GM19328 (cell line): ENCODE results near the gene ATG9B.
"Not testable (repeated sequence)": the region's sequence is repeated elsewhere in the genome, so short reads cannot be mapped to it uniquely, and the experiment has no call there.

Experiments used
- ATAC-seq: cut with Tn5 transposase; IDR thresholded peaks from one replicate; pipeline ENCODE4 v1.9.1; 2021; ENCODE audit warnings: mild to moderate bottlenecking, moderate library complexity; ENCODE audit not compliant: unreplicated experiment

Gene ATG9B

DNA sequence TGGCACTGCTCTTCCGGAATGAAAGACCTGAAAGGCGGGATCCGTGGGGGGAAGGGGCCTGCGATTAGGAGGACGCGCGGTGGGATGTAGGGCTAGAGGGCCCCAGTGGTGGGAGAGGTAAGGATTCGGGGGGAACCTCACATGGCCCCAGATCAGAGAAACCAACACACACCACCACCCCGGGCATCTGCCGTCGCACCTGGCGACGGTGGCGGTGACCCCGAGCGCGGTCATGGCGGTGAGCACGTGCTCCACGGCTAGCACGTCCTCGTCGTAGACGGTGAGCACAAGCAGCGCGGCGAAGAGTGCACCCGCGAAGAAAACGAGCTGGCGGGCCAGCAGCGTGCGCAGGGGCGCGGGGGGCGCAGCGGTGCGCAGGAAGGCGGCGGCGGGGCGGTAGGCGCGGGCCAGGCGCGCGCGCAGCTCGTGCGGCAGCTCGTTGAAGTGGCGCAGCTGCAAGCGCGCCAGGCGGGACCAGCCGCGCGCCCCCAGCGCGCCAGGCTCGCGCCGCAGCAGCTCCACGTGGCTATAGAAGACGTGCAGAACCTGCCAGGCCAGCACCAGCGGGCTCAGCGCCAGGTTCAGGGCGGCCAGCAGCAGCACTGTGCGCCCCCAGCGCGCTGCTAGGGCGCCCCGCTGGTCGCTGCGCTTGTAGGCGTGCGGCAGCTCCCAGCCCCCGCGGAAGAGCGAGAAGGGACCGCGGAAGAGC, 5.7 kb downstream of the ATG9B start:
- no peak for ATAC-seq

DNA sequence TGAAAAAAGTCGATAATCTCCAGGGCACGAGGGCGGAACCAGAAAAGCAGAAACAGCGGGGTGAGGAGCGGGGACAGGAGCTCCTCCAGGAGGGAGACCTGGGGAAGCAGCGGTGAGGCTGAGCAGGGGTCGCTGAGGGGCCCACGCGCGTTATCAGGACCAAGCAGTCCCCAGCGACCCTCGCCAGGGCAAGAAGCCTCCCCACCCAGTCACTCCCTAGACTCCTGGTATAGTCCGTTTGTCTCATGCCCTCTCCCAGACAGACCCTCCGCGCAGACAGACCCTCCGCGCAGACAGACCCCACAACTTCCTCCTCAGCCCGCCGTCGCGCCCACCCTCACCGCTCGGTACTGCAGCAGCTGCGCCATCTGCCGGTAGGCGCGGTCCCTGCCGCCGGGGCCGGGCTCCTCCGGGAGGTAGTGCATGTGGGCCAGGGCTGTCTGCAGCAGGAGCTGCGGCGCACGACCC, 6.3 kb downstream of the ATG9B start:
- no peak for ATAC-seq

DNA sequence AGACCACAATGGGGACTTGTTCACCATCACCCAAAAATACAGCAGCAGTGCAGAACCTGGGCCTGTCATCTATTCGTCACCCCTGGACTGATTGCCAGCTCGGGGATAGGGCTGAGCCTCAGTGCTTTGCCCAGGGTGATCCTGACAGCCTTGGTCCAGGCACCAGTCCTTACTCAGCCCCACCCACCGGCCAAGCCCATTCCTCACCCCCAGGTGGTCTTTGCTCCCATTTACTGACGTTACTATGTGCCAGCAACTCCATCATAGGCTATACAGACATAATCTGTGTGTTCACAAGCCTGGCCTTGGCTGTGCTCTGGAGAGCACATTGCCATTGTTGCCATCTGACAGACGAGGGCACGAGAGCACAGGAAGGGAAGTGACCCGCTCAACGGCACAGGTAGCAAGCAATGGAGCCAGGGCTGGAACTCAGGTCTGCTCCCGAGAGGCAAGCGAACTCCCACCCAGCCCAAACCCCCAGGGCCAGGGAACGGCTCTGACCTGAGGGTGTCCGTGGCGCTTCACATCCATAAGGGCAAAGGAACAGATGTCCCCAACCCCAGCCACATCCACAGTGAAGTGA, 6.8 kb downstream of the ATG9B start:
- no peak for ATAC-seq

DNA sequence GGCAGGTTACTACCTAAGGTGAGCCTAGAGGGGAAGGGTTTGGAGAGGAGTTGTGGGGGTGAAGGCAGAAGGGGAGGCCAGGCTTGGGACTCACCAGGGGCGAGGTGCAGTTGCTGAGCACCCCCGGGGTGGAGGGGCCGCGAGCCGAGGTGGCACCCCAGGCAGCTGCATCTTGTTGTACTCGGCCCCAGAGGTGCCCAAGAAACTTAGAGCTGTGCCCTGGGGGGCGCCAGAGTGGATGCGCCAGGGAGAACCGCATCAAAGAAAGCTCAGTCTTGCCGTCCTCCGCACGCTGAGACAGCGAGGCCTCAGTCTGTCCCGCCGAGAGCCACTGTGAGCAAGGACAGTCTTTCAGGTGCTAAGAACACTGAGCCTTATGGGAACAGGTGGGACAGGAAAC, 7.4 kb downstream of the ATG9B start:
- ATAC-seq = no peak

DNA sequence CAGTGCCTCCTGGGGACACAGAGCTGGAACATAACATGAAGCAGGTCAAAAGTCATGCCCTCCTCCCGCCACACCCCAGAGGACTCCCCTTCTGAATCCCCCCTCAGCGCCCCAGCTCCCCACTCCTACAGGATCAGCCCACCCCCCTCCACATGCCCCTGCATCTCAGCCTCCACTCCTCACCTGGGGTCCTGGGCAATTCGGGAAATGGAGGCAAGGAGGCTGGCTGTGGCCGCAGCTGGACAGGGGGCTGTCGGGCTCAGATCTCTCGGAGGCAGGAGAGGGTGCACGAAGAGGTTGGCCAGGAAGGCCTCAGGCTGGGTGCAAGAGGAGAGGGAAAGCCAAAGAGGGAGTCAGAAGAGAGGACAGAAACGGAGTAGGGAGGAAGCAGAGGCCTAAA, 7.8 kb downstream of the ATG9B start:
- ATAC-seq = no peak

DNA sequence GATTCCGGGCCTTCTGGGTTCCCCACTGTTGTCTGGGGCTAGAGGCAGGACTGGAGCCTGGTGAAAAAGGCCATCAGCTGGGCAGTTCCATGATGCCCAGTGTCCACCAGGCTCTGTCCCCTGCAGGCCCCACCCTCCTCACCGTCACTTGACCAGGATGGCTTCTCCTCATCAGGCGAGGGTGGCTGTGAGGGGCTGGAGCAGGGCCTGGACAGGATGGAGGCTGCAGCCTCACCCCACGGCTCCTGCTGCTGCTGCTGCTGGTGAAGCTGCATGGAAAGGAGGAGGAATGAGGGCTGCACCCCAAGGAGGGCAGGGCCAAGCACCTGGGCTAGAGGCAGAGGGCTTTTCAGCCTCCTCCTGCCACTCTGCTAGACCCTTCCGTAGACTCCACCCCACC, 8.3 kb downstream of the ATG9B start:
- ATAC-seq = no peak

DNA sequence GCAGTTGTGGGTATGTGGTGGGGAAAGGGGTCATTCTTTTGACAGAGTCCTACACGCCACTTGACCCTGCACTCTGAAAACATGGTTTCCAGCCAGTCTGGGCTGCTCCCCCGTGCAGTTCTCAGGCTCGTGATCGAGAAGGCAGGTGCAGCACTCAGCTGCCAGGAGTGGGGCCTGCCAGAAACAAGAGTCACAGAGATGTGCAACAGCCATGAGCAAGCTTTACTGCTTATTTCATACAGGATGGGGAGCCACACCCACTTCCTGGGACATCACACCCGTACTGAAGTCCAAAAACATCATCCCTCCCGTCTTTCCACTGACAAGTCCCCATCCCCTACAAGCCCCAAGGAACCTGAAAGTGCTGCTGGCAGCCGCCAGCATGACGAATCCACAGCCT, 9.3 kb downstream of the ATG9B start:
- no peak for ATAC-seq

DNA sequence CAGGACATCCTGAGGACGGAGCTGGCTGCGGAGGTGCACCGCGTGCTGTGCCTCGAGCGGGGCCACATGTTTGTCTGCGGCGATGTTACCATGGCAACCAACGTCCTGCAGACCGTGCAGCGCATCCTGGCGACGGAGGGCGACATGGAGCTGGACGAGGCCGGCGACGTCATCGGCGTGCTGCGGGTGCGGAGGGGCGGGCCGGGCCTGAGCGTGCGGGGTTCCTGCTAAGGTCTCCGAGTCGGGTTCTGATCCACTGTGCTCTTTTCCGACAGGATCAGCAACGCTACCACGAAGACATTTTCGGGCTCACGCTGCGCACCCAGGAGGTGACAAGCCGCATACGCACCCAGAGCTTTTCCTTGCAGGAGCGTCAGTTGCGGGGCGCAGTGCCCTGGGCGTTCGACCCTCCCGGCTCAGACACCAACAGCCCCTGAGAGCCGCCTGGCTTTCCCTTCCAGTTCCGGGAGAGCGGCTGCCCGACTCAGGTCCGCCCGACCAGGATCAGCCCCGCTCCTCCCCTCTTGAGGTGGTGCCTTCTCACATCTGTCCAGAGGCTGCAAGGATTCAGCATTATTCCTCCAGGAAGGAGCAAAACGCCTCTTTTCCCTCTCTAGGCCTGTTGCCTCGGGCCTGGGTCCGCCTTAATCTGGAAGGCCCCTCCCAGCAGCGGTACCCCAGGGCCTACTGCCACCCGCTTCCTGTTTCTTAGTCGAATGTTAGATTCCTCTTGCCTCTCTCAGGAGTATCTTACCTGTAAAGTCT, 10.4 kb downstream of the ATG9B start:
- no peak for ATAC-seq

DNA sequence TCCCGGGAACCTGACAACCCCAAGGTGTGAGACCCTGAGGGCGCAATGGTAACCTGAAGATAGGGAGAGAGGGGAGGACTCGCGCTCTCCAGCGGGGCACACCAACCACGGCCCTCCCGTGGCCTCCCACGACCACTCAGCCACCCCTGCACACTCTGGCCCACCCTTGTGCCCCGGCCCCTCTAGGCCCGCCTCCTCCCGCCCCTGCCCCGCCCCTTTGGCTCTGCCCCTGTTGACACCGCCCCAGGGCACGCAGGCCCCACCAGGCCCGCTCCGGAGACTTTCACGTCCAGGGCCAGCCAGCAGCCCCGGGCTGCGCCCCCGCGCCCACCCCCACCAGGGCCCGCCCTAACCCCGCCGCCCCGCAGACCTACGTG, 10.9 kb downstream of the ATG9B start:
- no peak for ATAC-seq

DNA sequence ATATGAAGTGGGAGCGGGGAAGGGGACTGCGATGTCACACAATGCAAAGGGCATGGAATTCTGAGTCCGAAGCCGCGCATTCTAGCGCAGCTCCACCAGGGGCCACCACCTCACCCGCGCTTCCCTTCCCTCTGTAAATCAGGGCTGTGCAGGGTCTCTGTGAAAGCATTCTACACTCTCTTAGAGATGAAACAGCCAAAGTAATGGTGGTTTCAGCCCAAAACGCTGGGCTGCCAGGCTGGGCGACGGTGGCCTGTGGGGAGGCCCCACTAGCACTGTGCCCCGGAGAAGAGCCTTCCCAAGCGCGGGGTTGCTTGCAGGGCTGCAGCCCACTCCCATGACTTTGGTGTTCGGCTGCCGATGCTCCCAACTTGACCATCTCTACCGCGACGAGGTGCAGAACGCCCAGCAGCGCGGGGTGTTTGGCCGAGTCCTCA, 11.4 kb downstream of the ATG9B start:
- no peak for ATAC-seq

DNA sequence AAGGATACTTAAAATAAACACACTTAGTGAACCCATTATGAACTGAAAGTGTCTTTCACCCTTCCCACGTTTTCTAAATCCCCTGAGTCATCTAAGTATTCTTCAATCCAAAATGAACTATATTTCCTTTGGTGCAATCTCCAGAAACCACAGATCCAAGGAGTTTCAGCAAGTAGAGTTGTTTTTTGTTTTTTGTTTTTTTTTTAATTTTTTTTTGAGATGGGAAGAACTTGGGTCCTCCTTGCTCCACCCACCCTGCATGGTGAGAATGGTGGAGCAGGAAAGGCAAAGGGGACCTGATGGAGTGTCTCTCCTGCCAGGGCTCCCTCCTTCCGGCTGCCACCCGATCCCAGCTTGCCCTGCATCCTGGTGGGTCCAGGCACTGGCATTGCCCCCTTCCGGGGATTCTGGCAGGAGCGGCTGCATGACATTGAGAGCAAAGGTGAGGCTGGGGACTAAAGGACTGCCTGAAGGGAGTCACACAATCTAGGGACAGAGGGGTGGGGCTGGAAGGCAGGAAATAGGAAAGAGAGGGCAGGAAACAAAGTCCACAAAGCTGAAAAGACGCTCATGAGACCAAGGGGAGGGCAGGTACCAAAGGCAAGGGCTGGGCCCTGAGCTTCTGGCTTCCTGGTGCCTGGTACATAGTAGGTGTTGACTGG, 12.1 kb downstream of the ATG9B start:
- ATAC-seq = no peak

DNA sequence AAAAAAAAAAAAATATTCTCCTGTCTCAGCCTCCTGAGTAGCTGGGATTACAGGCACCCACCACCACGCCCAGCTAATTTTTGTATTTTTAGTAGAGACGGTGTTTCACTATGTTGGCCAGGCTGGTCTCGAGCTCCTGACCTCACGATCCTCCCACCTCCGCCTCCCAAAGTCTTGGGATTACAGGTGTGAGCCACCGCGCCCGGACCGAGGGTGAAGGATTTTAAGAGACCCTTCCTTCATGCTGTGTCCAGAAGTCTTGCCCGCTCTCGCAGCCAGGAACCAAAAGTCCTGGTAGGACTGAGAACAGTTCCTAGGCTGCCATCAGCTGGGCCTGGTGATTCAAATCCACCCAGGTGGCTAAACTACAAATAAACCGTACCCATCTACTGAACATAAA, 12.7 kb downstream of the ATG9B start:
- ATAC-seq = not testable (repeated sequence)

DNA sequence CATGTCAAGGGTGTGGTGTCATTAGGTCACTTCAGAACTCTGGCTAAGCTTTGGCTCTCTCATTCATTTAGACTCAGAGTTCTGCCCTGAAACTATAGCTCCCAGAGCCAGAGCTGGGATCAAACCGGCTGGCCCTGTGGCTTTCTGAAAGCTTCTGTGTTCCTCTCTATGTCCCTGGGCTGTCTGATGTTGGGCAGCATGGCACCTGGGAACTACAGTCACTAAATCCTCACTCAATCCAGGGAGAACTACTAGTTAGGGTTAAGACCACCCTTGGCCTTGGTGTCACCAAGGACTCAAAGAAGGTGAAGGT, 13.2 kb downstream of the ATG9B start:
- no peak for ATAC-seq

DNA sequence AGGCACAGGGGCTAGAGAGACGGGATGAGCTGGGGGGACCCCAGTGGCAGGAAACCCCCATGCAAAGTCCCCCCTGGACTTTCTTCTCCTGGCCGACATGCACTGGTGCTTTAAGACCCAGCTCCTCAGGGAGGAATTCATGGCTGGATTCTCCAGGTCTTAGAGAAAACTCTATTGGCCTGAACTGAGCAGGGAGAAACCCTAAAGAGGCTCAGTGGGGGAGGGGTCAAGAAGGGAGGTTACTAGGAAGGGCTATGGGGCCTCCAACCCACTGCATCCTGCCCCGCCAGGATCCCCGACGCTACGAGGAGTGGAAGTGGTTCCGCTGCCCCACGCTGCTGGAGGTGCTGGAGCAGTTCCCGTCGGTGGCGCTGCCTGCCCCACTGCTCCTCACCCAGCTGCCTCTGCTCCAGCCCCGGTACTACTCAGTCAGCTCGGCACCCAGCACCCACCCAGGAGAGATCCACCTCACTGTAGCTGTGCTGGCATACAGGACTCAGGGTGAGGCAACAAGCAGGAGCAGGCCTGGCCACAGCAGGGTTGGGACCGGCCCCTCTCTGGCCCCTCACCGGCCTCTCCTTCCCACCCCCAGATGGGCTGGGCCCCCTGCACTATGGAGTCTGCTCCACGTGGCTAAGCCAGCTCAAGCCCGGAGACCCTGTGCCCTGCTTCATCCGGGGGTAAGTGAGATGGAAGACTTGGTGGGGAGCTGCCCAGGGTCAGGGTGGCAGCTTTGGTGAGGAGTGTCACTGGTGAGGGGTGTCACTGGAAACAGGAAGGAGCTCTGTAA, 13.8 kb downstream of the ATG9B start:
- ATAC-seq = no peak

DNA sequence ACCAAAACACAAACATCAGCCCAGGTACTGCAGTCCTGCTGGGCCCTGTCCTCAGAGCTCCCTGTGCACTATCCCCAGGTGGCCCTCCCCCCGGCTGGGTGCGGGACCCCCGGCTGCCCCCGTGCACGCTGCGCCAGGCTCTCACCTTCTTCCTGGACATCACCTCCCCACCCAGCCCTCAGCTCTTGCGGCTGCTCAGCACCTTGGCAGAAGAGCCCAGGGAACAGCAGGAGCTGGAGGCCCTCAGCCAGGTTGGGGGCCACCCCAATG, 14.3 kb downstream of the ATG9B start:
- no peak for ATAC-seq

DNA sequence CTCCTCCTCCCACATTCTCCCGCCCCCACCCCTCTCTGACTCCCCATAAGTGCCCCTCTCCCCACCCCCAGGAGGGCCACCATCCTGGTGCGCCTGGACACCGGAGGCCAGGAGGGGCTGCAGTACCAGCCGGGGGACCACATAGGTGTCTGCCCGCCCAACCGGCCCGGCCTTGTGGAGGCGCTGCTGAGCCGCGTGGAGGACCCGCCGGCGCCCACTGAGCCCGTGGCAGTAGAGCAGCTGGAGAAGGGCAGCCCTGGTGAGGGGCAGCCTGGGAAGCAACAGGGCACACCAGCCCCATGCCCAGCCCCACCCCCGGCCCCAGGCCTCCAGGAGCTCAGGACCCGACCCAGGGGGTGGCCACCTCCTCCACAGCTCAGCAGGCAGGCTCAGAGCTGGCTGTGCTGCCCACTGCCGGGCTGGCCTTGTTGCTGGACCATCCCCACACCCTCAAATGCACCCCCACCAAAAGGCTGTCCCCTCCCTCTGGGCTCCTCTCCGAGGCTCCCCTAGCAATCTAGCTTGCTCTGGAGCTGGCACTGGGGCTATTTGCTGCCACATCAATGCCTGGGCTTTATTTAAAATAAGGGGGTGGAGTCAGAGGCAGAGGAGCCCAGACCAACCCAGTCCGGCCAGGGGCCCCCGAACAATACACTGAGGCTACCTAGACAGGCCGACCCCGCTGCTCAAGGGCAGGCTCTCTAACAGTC, 14.8 kb downstream of the ATG9B start:
- ATAC-seq = no peak

DNA sequence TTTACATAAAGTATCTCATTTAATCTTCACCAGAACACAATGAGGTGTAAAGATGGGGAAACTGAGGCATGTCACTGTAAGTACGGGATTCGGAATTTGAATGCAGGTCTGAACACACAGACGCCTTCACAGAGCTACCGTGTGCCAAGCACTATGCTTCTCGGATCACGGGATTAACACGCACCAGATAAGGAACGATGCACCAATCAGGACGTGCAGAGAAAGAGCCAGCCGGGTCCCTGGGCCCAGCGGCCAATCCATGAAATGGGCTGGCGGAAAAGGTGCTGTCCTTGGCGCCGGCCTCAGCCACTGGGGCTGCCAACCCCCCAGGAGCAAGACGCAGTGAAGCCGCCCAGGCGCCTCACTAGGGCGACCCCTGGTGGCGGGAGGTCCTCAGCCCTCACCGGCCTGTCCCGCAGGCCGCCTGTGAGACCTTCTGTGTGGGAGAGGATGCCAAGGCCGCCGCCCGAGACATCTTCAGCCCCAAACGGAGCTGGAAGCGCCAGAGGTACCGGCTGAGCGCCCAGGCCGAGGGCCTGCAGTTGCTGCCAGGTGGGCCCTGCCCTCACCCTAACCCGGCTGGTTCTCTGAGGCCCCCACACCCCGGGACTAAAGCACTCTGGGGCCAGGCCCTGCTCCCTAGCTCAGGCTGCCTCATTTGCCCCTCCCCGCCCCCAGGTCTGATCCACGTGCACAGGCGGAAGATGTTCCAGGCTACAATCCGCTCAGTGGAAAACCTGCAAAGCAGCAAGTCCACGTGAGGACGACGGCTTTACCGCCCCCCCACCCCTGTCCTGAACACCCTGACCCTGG, 15.6 kb downstream of the ATG9B start:
- no peak for ATAC-seq

DNA sequence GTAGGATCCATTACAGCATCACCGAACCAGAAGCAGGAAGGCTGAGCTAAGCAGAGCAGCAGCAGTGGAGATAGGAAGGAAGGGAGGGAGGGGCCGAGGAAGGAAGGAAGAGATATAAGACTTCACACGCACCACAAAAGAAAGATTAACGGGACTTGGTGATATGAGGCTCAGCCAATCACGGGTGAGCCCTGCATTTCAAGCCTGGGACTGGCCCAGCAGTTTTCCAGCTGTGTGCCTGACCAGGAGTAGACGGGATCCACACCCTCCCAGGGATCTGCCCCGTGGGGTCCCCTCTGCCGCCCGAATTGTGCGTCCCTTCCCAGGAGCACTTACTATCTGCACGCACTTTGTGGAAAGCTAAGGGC, 16.2 kb downstream of the ATG9B start:
- no peak for ATAC-seq

DNA sequence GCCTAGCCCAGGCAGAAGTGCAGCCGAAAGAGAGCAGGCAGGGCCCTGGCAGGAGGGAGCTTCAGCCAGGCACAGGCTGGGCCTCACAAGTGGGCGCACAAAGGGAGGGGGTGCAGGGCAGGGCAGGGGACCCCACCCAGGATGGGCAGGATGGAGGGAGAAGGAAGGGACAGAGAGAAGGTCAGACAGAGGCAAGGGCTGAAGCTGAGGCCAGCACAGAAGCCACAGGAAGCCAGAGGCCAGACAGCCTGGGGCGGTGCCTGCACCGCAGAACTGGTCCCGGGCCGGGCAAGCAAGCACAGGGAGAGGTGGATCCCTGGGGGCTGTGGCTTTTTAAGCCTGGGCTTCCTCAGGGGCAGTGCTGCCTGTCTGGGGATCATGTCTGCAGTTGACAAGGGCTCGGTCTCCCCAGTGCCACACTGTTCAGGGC, 16.8 kb downstream of the ATG9B start:
- ATAC-seq = no peak
